Amniotic epithelial cell (primary cell): ENCODE measurements around the gene DNAH8.

ENCODE experiments used
- DNase-seq: peaks from one replicate; pipeline ENCODE4 v3.0.0-alpha.2; 2010; ENCODE audit warnings: low read depth

The DNAH8 gene

GRCh38 chr6:38796850-38797249, 81.7 kb downstream of the DNAH8 start:
- DNase-seq = no peak

- no peak for DNase-seq
Observed at GRCh38 chr6:38797391-38797790, 82.3 kb downstream of the DNAH8 start.

- no peak for DNase-seq
Observed at GRCh38 chr6:38799529-38800184, 84.5 kb downstream of the DNAH8 start.

- DNase-seq = no peak
Observed at GRCh38 chr6:38801305-38801704, 86.2 kb downstream of the DNAH8 start.

- DNase-seq = no peak
Observed at GRCh38 chr6:38802497-38802896, 87.4 kb downstream of the DNAH8 start.

- DNase-seq = no peak
Observed at GRCh38 chr6:38803129-38803528, 88.0 kb downstream of the DNAH8 start.

GRCh38 chr6:38804358-38804757, 89.2 kb downstream of the DNAH8 start:
- DNase-seq = no peak

- DNase-seq = no peak
Observed at GRCh38 chr6:38805127-38805655, 90.1 kb downstream of the DNAH8 start.

- DNase-seq = no peak
Observed at GRCh38 chr6:38805692-38806091, 90.6 kb downstream of the DNAH8 start.

- no peak for DNase-seq
Observed at GRCh38 chr6:38806271-38806670, 91.2 kb downstream of the DNAH8 start.

GRCh38 chr6:38806833-38807232, 91.7 kb downstream of the DNAH8 start:
- no peak for DNase-seq

GRCh38 chr6:38808039-38808438, 92.9 kb downstream of the DNAH8 start:
- no peak for DNase-seq

- DNase-seq = no peak
Observed at GRCh38 chr6:38813041-38813823, 98.1 kb downstream of the DNAH8 start.

GRCh38 chr6:38814761-38815160, 99.7 kb downstream of the DNAH8 start:
- DNase-seq = no peak

GRCh38 chr6:38815250-38815649, 100.1 kb downstream of the DNAH8 start:
- no peak for DNase-seq

GRCh38 chr6:38818691-38819090, 103.6 kb downstream of the DNAH8 start:
- DNase-seq = no peak

GRCh38 chr6:38822963-38823362, 107.9 kb downstream of the DNAH8 start:
- no peak for DNase-seq

GRCh38 chr6:38824243-38824894, 109.3 kb downstream of the DNAH8 start:
- no peak for DNase-seq

- DNase-seq = no peak
Observed at GRCh38 chr6:38827024-38827423, 111.9 kb downstream of the DNAH8 start.

GRCh38 chr6:38831865-38832264, 116.8 kb downstream of the DNAH8 start:
- DNase-seq = no peak

- no peak for DNase-seq
Observed at GRCh38 chr6:38833320-38833719, 118.2 kb downstream of the DNAH8 start.

GRCh38 chr6:38836585-38836984, 121.5 kb downstream of the DNAH8 start:
- no peak for DNase-seq

- DNase-seq = no peak
Observed at GRCh38 chr6:38837101-38837500, 122.0 kb downstream of the DNAH8 start.
